ENCODE data around the gene C16orf86. TPM values are rescaled to one million over a fixed set of nuclear protein-coding genes. Genes with fewer than 3 reads are reported as not detected.

The C16orf86 gene
- total and polyA plus RNA-seq, 2 donors (not counting 1 experiment from before 2014, with no cell fraction given) = 0.73 to 9.2 TPM

DNA sequence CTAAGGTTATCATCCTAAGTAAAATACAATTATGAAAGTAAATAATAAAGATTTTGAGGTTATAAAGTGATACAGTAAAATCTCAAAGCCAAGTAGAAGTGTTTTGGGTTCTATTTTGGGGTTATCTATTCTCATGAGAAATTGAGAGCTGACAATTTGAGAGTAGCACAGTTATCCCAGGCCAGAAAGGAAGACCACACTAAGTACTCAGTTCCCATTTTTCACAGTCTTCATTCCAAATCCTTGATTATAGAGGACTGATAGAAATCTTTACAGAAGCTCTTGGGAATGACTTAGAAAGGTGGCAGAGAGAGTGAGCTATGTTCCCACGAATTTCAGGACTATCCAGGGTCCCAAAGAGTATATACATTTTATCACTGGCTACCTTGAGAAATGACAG lies 47.9 kb downstream of the C16orf86 start:
- H3K4me3 ChIP-seq (replicated peaks in 1 of 4; ENCODE audit: control extremely low read depth in 1 of 4, insufficient read depth in 1 of 4, low read depth in 3 of 4, low read length in 4 of 4) = no peak overlapping the region
- no peak overlapping the region for H3K9ac ChIP-seq (ENCODE audit: insufficient read depth, low read length)
- H3K27me3 ChIP-seq (ENCODE audit: control insufficient read depth, insufficient read depth, low read length) = no peaks in the 10 kb centered on the region
- no peak for DNase-seq (ENCODE audit: low read depth in 2 of 2)
- H4K20me1 ChIP-seq (ENCODE audit: control insufficient read depth, extremely low read depth, insufficient read depth, low read length) = no peaks in the 10 kb centered on the region
- H3K4me2 ChIP-seq (ENCODE audit: extremely low read depth, insufficient read depth, low read length) = no peak overlapping the region
- TF ChIP-seq EZH2 (IDR thresholded peaks at IDR 0.05; ENCODE audit: low read length, missing control alignments) (no peak), CTCF (conservative IDR thresholded peaks at IDR 0.05 in 1 of 2, IDR thresholded peaks at IDR 0.05 in 1 of 2; ENCODE audit: low read depth in 1 of 2, low read length in 2 of 2) (no peak)
- H3K4me1 ChIP-seq (ENCODE audit: control insufficient read depth, extremely low read depth, insufficient read depth, low read length) = no peaks in the 10 kb centered on the region
- no peaks in the 10 kb centered on the region for H3K9me3 ChIP-seq (ENCODE audit: control insufficient read depth, insufficient read depth, low read depth, low read length)
- H3K27ac ChIP-seq (ENCODE audit: insufficient read depth, low read length) = no peak overlapping the region
- H3K36me3 ChIP-seq (ENCODE audit: control insufficient read depth, insufficient read depth, low read length) = no peaks in the 10 kb centered on the region
- H2AFZ ChIP-seq (ENCODE audit: low read length) = no peak overlapping the region
- peaks cover 22% of the 10 kb centered on the region for H3K79me2 ChIP-seq (ENCODE audit: control insufficient read depth, insufficient read depth, low read length)

GRCh38 chr16:67716097-67716496 lies 49.5 kb downstream of the C16orf86 start:
- TF ChIP-seq EZH2 (IDR thresholded peaks at IDR 0.05; ENCODE audit: low read length, missing control alignments) (no peak), CTCF (conservative IDR thresholded peaks at IDR 0.05 in 1 of 2, IDR thresholded peaks at IDR 0.05 in 1 of 2; ENCODE audit: low read depth in 1 of 2, low read length in 2 of 2) (no peak)
- DNase-seq (ENCODE audit: low read depth in 2 of 2) = no peak
- H3K9ac ChIP-seq (ENCODE audit: insufficient read depth, low read length) = no peak overlapping the region
- H3K79me2 ChIP-seq (ENCODE audit: control insufficient read depth, insufficient read depth, low read length) = peaks cover 22% of the 10 kb centered on the region
- H2AFZ ChIP-seq (ENCODE audit: low read length) = no peak overlapping the region
- no peak overlapping the region for H3K4me3 ChIP-seq (replicated peaks in 1 of 4; ENCODE audit: control extremely low read depth in 1 of 4, insufficient read depth in 1 of 4, low read depth in 3 of 4, low read length in 4 of 4)
- no peaks in the 10 kb centered on the region for H3K9me3 ChIP-seq (ENCODE audit: control insufficient read depth, insufficient read depth, low read depth, low read length)
- H3K27me3 ChIP-seq (ENCODE audit: control insufficient read depth, insufficient read depth, low read length) = no peaks in the 10 kb centered on the region
- no peaks in the 10 kb centered on the region for H3K36me3 ChIP-seq (ENCODE audit: control insufficient read depth, insufficient read depth, low read length)
- H3K4me1 ChIP-seq (ENCODE audit: control insufficient read depth, extremely low read depth, insufficient read depth, low read length) = peaks cover 4% of the 10 kb centered on the region
- no peaks in the 10 kb centered on the region for H4K20me1 ChIP-seq (ENCODE audit: control insufficient read depth, extremely low read depth, insufficient read depth, low read length)
- H3K4me2 ChIP-seq (ENCODE audit: extremely low read depth, insufficient read depth, low read length) = no peak overlapping the region
- H3K27ac ChIP-seq (ENCODE audit: insufficient read depth, low read length) = no peak overlapping the region

Other genes starting within 250 kb of the C16orf86 start
- under 0.01 TPM in 1 of 2 replicates, not detected in the other for gene HSD11B2, start 235.7 kb upstream of the C16orf86 start, total RNA-seq
- 0.09 and 0.15 TPM in 2 replicates for gene HSD11B2, start 235.7 kb upstream of the C16orf86 start, polyA plus RNA-seq
- gene ATP6V0D1, start 185.7 kb upstream of the C16orf86 start, total RNA-seq = 68.1 and 91.2 TPM in 2 replicates
- 183 and 230 TPM in 2 replicates for gene ATP6V0D1, start 185.7 kb upstream of the C16orf86 start, polyA plus RNA-seq
- not detected in 2 replicates for gene AGRP, start 183.3 kb upstream of the C16orf86 start, total RNA-seq
- not detected in 2 replicates for gene AGRP, start 183.3 kb upstream of the C16orf86 start, polyA plus RNA-seq
- 19.5 and 26.6 TPM in 2 replicates for gene RIPOR1, start 138.0 kb upstream of the C16orf86 start, total RNA-seq
- 13.7 and 16.0 TPM in 2 replicates for gene RIPOR1, start 138.0 kb upstream of the C16orf86 start, polyA plus RNA-seq
- 20.0 and 21.1 TPM in 2 replicates for gene CTCF, start 104.3 kb upstream of the C16orf86 start, total RNA-seq
- gene CTCF, start 104.3 kb upstream of the C16orf86 start, polyA plus RNA-seq = 20.9 and 32.6 TPM in 2 replicates
- 0.17 and 0.26 TPM in 2 replicates for gene CARMIL2, start 21.7 kb upstream of the C16orf86 start, total RNA-seq
- 0.02 and 0.07 TPM in 2 replicates for gene CARMIL2, start 21.7 kb upstream of the C16orf86 start, polyA plus RNA-seq
- 9.2 and 9.5 TPM in 2 replicates for gene ACD, start 6.6 kb upstream of the C16orf86 start, total RNA-seq
- gene ACD, start 6.6 kb upstream of the C16orf86 start, polyA plus RNA-seq = 7.9 and 16.1 TPM in 2 replicates
- 4.1 and 4.8 TPM in 2 replicates for gene PARD6A, start 5.9 kb upstream of the C16orf86 start, total RNA-seq
- gene PARD6A, start 5.9 kb upstream of the C16orf86 start, polyA plus RNA-seq = 0.36 and 1.0 TPM in 2 replicates
- 17.8 and 19.0 TPM in 2 replicates for gene ENKD1, start 64 bp upstream of the C16orf86 start, total RNA-seq
- 3.2 and 3.7 TPM in 2 replicates for gene ENKD1, start 64 bp upstream of the C16orf86 start, polyA plus RNA-seq
- gene GFOD2, start 52.5 kb downstream of the C16orf86 start, total RNA-seq = 12.8 and 15.2 TPM in 2 replicates
- gene GFOD2, start 52.5 kb downstream of the C16orf86 start, polyA plus RNA-seq = 9.2 and 10.0 TPM in 2 replicates
- gene RANBP10, start 139.7 kb downstream of the C16orf86 start, total RNA-seq = 3.9 and 4.6 TPM in 2 replicates
- gene RANBP10, start 139.7 kb downstream of the C16orf86 start, polyA plus RNA-seq = 7.1 and 8.9 TPM in 2 replicates
- gene TSNAXIP1, start 140.1 kb downstream of the C16orf86 start, total RNA-seq = 1.2 and 1.5 TPM in 2 replicates
- gene TSNAXIP1, start 140.1 kb downstream of the C16orf86 start, polyA plus RNA-seq = 0.30 and 0.45 TPM in 2 replicates
- 37.7 and 42.9 TPM in 2 replicates for gene THAP11, start 175.5 kb downstream of the C16orf86 start, total RNA-seq
- gene THAP11, start 175.5 kb downstream of the C16orf86 start, polyA plus RNA-seq = 15.8 and 16.0 TPM in 2 replicates
- gene NUTF2, start 180.1 kb downstream of the C16orf86 start, total RNA-seq = 127 TPM in 2 replicates
- gene NUTF2, start 180.1 kb downstream of the C16orf86 start, polyA plus RNA-seq = 310 and 410 TPM in 2 replicates
- 15.4 and 23.1 TPM in 2 replicates for gene CENPT, start 180.9 kb downstream of the C16orf86 start, total RNA-seq
- 30.2 and 40.2 TPM in 2 replicates for gene CENPT, start 180.9 kb downstream of the C16orf86 start, polyA plus RNA-seq
- 38.0 and 49.4 TPM in 2 replicates for gene EDC4, start 206.2 kb downstream of the C16orf86 start, total RNA-seq
- 27.4 and 35.0 TPM in 2 replicates for gene EDC4, start 206.2 kb downstream of the C16orf86 start, polyA plus RNA-seq
- gene NRN1L, start 218.1 kb downstream of the C16orf86 start, total RNA-seq = 0.17 TPM in 1 of 2 replicates, not detected in the other
- 0.09 and 0.10 TPM in 2 replicates for gene NRN1L, start 218.1 kb downstream of the C16orf86 start, polyA plus RNA-seq
- 11.8 and 13.4 TPM in 2 replicates for gene PSKH1, start 226.4 kb downstream of the C16orf86 start, total RNA-seq
- 14.2 and 15.4 TPM in 2 replicates for gene PSKH1, start 226.4 kb downstream of the C16orf86 start, polyA plus RNA-seq

Measured in fibroblast of lung (primary cell).